ENCODE data around the gene REEP1.

DNA sequence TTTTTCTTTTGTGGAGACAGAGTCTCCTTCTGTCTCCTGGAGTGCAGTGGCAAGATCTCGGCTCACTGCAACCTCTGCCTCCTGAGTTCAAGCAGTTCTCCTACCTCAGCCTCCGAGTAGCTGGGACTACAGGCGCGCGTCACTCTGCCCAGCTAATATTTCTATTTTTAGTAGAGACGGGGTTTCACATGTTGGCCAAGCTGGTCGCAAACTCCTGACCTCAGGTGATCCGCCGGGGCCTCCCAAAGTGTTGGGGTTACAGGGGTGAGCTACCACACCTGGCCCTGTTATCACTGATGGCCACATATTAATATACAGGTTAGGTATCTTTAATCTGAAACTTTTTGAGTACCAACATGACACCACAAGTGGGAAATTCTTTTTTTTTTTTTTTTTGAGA, 134.7 kb downstream of the REEP1 start:
- TF ChIP-seq, protein P1, sequence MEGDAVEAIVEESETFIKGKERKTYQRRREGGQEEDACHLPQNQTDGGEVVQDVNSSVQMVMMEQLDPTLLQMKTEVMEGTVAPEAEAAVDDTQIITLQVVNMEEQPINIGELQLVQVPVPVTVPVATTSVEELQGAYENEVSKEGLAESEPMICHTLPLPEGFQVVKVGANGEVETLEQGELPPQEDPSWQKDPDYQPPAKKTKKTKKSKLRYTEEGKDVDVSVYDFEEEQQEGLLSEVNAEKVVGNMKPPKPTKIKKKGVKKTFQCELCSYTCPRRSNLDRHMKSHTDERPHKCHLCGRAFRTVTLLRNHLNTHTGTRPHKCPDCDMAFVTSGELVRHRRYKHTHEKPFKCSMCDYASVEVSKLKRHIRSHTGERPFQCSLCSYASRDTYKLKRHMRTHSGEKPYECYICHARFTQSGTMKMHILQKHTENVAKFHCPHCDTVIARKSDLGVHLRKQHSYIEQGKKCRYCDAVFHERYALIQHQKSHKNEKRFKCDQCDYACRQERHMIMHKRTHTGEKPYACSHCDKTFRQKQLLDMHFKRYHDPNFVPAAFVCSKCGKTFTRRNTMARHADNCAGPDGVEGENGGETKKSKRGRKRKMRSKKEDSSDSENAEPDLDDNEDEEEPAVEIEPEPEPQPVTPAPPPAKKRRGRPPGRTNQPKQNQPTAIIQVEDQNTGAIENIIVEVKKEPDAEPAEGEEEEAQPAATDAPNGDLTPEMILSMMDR (IDR thresholded peaks at IDR 0.05 in 8 of 11, conservative IDR thresholded peaks at IDR 0.05 in 3 of 11) = no peak
- no peak for TF ChIP-seq POLR2A (IDR thresholded peaks at IDR 0.05)
